GM12878 (cell line): ENCODE measurements around the gene CSTPP1. TPM values are rescaled to one million over a fixed set of nuclear protein-coding genes. Genes with fewer than 3 reads are reported as not detected.
A peak's percentile ranks its signal among the peaks of the same experiment; 100 is the strongest.

Experiments used
- ATF7 ChIP-seq: fragments of 450-650 bp; IDR thresholded peaks from 2 replicates; pipeline ENCODE4 v1.6.1; 2016; ENCODE audit warnings: low read depth, mild to moderate bottlenecking
- BHLHE40 ChIP-seq, 2 experiments: fragments of 450-650 bp in 1 of 2; IDR thresholded peaks; 2 replicates each; pipeline ENCODE4 v1.6.1; 2011 to 2017; ENCODE audit warnings: low read depth in 2 of 2, borderline replicate concordance in 1 of 2, improper control_type of control experiment in 1 of 2, low read length in 1 of 2, mild to moderate bottlenecking in 1 of 2
- EZH2 ChIP-seq: IDR thresholded peaks from 2 replicates; pipeline ENCODE4 v1.6.1; 2012; ENCODE audit warnings: low read depth, mild to moderate bottlenecking, control low read depth, inconsistent platforms, low read length, borderline replicate concordance; ENCODE audit not compliant: control insufficient read depth
- IKZF1 ChIP-seq: fragments of 450-650 bp; conservative IDR thresholded peaks from 2 replicates; pipeline ENCODE4 v1.6.1; 2017; ENCODE audit warnings: antibody characterized with exemption, mild to moderate bottlenecking
- JUND ChIP-seq: IDR thresholded peaks from 2 replicates; pipeline ENCODE4 v1.6.1; 2012; ENCODE audit warnings: low read depth, mild to moderate bottlenecking, low read length, improper control_type of control experiment, moderate library complexity
- KLF5 ChIP-seq: fragments of 450-650 bp; IDR thresholded peaks from 2 replicates; pipeline ENCODE4 v1.6.1; 2014; ENCODE audit warnings: mild to moderate bottlenecking; ENCODE audit not compliant: partially characterized antibody
- MAX ChIP-seq: IDR thresholded peaks from 2 replicates; pipeline ENCODE4 v1.6.1; 2012; ENCODE audit warnings: low read depth, low read length, improper control_type of control experiment
- MYC ChIP-seq: IDR thresholded peaks from 2 replicates; pipeline ENCODE4 v1.6.1; 2011; ENCODE audit warnings: mild to moderate bottlenecking, low read length, moderate library complexity, inconsistent platforms; ENCODE audit not compliant: insufficient read depth, insufficient replicate concordance, insufficient read length, severe bottlenecking
- POLR2A ChIP-seq: IDR thresholded peaks from 2 replicates; pipeline ENCODE4 v1.6.1; 2011; ENCODE audit warnings: low read depth, mild to moderate bottlenecking, low read length
- RCOR1 ChIP-seq: conservative IDR thresholded peaks from 2 replicates; pipeline ENCODE4 v1.6.1; 2012; ENCODE audit warnings: low read depth, low read length, improper control_type of control experiment
- RFX5 ChIP-seq: IDR thresholded peaks from 2 replicates; pipeline ENCODE4 v1.6.1; 2011; ENCODE audit warnings: low read depth, low read length, improper control_type of control experiment
- SMARCA5 ChIP-seq: fragments of 450-650 bp; IDR thresholded peaks from 2 replicates; pipeline ENCODE4 v1.6.1; 2017; ENCODE audit warnings: mild to moderate bottlenecking
- TBL1XR1 ChIP-seq: IDR thresholded peaks from 2 replicates; pipeline ENCODE4 v1.6.1; 2012; ENCODE audit warnings: low read depth, low read length, improper control_type of control experiment
- TCF12 ChIP-seq: IDR thresholded peaks from 2 replicates; pipeline ENCODE4 v1.6.1; 2011; ENCODE audit warnings: low read depth, mild to moderate bottlenecking, low read length
- USF1 ChIP-seq: IDR thresholded peaks from 2 replicates; pipeline ENCODE4 v1.6.1; 2011; ENCODE audit warnings: borderline replicate concordance, low read depth, mild to moderate bottlenecking, moderate library complexity, mixed read lengths, low read length; ENCODE audit not compliant: insufficient read depth; ENCODE audit errors: extremely low read length
- YY1 ChIP-seq: IDR thresholded peaks from 2 replicates; pipeline ENCODE4 v1.6.1; 2011; ENCODE audit warnings: low read depth, mild to moderate bottlenecking, low read length
- polyA plus RNA-seq, 11 experiments: library from polyadenylated mRNA; depleted of rRNA in 4 of 11; unstranded in 6 of 11; stranded (reverse) in 5 of 11; fragments of >200 nt; fragmentation: Nextera tagmentation in 4 of 11; fragmentation: Illumina TruSeq in 1 of 11; extraction: Ambion mirVana in 4 of 11; extraction: Trizol in 1 of 11; gene quantifications; 1 replicate in 1 of 11; 2 replicates in 10 of 11; pipeline versions ENCODE4 v1.2.1 to v1.2.3, GENCODE V29; 2011 to 2016; ENCODE audit warnings: inconsistent platforms in 2 of 11, missing spikeins in 2 of 11, low read depth in 1 of 11
- total RNA-seq, 4 experiments: library from RNA; depleted of rRNA in 3 of 4; stranded (reverse); fragments of >200 nt in 3 of 4; fragmentation: Illumina TruSeq in 1 of 4; extraction: Trizol in 1 of 4; gene quantifications; 2 replicates each; pipeline versions ENCODE4 v1.2.1 to v1.2.3, GENCODE V29; 2013 to 2021
- TF ChIP-seq, protein P1 (sequence below): fragments of 450-650 bp; IDR thresholded peaks from 2 replicates; pipeline ENCODE4 v1.6.1; 2016; ENCODE audit warnings: mild to moderate bottlenecking
- TF ChIP-seq, protein P2 (sequence below): IDR thresholded peaks from 2 replicates; pipeline ENCODE4 v1.6.1; 2012; ENCODE audit warnings: improper control_type of control experiment, low read depth, low read length; ENCODE audit not compliant: insufficient replicate concordance
- TF ChIP-seq, protein P3 (sequence below): fragments of 150-350 bp; IDR thresholded peaks from 2 replicates; pipeline ENCODE4 v1.6.1; 2014; ENCODE audit warnings: mild to moderate bottlenecking, low read depth, low read length

CSTPP1 gene
- total and polyA plus RNA-seq, 10 of the 15 experiments (the other 5 are each of a cell fraction or from before 2014, with no cell fraction given), result 7.1 to 23.4 (median 17.5) TPM

- no peak for TF ChIP-seq KLF5
- no peak for TF ChIP-seq RCOR1
- no peak for TF ChIP-seq EZH2
- no peak; the same call in 1 of the 2 replicates for TF ChIP-seq RFX5
- no peak for TF ChIP-seq ATF7
- peak; percentile 98 for TF ChIP-seq YY1
- TF ChIP-seq MYC, result no peak
- TF ChIP-seq, protein P1, sequence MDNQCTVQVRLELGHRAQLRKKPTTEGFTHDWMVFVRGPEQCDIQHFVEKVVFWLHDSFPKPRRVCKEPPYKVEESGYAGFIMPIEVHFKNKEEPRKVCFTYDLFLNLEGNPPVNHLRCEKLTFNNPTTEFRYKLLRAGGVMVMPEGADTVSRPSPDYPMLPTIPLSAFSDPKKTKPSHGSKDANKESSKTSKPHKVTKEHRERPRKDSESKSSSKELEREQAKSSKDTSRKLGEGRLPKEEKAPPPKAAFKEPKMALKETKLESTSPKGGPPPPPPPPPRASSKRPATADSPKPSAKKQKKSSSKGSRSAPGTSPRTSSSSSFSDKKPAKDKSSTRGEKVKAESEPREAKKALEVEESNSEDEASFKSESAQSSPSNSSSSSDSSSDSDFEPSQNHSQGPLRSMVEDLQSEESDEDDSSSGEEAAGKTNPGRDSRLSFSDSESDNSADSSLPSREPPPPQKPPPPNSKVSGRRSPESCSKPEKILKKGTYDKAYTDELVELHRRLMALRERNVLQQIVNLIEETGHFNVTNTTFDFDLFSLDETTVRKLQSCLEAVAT, result peak; percentile 23; the same call in 1 of the 2 replicates
- no peak for TF ChIP-seq USF1
- peak; percentile 58 for TF ChIP-seq IKZF1
- TF ChIP-seq, protein P2, sequence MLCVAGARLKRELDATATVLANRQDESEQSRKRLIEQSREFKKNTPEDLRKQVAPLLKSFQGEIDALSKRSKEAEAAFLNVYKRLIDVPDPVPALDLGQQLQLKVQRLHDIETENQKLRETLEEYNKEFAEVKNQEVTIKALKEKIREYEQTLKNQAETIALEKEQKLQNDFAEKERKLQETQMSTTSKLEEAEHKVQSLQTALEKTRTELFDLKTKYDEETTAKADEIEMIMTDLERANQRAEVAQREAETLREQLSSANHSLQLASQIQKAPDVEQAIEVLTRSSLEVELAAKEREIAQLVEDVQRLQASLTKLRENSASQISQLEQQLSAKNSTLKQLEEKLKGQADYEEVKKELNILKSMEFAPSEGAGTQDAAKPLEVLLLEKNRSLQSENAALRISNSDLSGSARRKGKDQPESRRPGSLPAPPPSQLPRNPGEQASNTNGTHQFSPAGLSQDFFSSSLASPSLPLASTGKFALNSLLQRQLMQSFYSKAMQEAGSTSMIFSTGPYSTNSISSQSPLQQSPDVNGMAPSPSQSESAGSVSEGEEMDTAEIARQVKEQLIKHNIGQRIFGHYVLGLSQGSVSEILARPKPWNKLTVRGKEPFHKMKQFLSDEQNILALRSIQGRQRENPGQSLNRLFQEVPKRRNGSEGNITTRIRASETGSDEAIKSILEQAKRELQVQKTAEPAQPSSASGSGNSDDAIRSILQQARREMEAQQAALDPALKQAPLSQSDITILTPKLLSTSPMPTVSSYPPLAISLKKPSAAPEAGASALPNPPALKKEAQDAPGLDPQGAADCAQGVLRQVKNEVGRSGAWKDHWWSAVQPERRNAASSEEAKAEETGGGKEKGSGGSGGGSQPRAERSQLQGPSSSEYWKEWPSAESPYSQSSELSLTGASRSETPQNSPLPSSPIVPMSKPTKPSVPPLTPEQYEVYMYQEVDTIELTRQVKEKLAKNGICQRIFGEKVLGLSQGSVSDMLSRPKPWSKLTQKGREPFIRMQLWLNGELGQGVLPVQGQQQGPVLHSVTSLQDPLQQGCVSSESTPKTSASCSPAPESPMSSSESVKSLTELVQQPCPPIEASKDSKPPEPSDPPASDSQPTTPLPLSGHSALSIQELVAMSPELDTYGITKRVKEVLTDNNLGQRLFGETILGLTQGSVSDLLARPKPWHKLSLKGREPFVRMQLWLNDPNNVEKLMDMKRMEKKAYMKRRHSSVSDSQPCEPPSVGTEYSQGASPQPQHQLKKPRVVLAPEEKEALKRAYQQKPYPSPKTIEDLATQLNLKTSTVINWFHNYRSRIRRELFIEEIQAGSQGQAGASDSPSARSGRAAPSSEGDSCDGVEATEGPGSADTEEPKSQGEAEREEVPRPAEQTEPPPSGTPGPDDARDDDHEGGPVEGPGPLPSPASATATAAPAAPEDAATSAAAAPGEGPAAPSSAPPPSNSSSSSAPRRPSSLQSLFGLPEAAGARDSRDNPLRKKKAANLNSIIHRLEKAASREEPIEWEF, result no peak
- TF ChIP-seq TCF12, result no peak; the same call in 1 of the 2 replicates
- peak in 1 of 2 experiments; percentile 38; a peak in 1 of 4 replicates for TF ChIP-seq BHLHE40 (IDR thresholded peaks at IDR 0.05; ENCODE audit: borderline replicate concordance in 1 of 2, low read depth in 2 of 2, low read length in 1 of 2)
- TF ChIP-seq, protein P3, sequence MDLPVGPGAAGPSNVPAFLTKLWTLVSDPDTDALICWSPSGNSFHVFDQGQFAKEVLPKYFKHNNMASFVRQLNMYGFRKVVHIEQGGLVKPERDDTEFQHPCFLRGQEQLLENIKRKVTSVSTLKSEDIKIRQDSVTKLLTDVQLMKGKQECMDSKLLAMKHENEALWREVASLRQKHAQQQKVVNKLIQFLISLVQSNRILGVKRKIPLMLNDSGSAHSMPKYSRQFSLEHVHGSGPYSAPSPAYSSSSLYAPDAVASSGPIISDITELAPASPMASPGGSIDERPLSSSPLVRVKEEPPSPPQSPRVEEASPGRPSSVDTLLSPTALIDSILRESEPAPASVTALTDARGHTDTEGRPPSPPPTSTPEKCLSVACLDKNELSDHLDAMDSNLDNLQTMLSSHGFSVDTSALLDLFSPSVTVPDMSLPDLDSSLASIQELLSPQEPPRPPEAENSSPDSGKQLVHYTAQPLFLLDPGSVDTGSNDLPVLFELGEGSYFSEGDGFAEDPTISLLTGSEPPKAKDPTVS, result no peak
- TF ChIP-seq TBL1XR1, result no peak
- TF ChIP-seq POLR2A, result peak; percentile 50
- no peak for TF ChIP-seq SMARCA5
- no peak for TF ChIP-seq JUND
- 0 out of 2 replicates have a peak, but pooled peaks have one; percentile 28 for TF ChIP-seq MAX
These were observed 240.0 kb downstream of the CSTPP1 start, which contains the start of gene ARFGAP2 (continued) for GRCh38 chr11:47176328-47177228.
